EH (cell line): ENCODE results near the gene RAB26.

ENCODE experiments used
- DNase-seq: peaks from one replicate; pipeline ENCODE4 v3.0.0-alpha.2; 2015; ENCODE audit warnings: low read depth

RAB26 gene

DNA sequence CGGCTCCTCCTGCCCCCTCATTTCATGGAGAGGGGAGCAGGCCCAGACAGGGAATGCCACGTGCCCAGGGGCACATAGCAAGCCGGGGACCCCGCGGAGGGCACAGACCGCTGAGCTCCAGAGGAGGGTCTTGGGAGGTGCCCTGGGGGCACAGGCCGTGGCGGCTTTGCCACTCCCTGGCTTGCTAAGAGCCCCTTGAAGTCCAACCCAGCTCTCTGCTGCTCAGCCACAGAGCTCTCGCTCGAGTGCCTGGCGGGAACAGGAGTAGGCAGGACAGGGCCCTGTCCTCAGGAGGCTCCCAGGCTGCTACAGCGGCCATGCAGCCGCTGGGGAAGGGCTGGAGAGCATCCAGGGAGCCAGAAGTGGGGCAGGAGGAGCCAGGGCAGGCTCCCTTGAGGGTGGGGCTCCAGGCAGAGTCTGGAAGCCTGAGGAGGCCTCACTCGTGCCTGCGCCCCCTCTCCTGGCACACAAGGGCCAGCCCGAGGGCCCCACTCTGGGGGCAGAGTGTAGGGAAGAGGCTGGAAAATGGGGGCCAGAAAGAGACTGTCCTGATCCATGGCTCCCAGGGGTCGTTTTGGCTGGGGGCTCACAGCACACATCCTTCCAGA is 4.4 kb upstream of the RAB26 start:
- DNase-seq, result no peak

DNA sequence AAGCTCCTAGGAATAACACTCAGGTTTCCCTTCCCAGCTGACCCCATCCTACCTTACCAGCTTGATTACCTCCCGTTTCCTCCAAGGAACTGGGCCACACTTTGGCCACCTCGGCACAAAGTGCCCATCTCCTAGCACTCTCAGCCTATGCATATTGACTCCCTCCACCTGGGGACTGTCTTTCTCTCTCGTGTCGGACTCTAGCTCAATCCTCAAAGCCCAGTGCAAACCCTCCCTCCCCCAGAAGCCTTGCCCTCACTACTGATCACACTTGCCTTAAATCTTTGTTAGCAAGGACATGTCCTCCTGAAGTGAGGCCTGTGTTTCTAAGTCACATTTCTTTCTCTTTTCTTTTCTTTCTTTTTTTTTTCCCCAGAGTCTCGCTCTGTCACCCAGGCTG is 2.6 kb upstream of the RAB26 start:
- no peak for DNase-seq

DNA sequence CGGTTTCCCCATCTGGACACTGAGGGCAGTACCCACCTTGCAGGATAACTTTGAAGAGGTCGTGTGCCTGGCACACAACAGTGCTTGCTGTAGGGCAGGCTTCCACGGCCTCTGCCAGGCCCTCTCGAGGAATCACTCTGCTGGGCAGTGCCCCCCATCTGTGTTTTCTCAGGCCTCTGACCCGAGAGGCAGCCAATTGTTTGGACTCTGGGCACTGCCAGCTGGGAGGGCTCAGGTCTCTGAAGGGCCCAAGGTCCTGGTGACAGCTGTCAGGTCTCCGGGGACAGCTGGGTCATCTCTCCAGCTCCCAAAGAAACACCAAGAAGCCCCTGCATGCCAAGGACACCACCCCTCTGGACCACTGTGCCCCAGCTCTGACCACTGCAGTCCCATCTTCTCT is 1.0 kb upstream of the RAB26 start:
- DNase-seq, result no peak

DNA sequence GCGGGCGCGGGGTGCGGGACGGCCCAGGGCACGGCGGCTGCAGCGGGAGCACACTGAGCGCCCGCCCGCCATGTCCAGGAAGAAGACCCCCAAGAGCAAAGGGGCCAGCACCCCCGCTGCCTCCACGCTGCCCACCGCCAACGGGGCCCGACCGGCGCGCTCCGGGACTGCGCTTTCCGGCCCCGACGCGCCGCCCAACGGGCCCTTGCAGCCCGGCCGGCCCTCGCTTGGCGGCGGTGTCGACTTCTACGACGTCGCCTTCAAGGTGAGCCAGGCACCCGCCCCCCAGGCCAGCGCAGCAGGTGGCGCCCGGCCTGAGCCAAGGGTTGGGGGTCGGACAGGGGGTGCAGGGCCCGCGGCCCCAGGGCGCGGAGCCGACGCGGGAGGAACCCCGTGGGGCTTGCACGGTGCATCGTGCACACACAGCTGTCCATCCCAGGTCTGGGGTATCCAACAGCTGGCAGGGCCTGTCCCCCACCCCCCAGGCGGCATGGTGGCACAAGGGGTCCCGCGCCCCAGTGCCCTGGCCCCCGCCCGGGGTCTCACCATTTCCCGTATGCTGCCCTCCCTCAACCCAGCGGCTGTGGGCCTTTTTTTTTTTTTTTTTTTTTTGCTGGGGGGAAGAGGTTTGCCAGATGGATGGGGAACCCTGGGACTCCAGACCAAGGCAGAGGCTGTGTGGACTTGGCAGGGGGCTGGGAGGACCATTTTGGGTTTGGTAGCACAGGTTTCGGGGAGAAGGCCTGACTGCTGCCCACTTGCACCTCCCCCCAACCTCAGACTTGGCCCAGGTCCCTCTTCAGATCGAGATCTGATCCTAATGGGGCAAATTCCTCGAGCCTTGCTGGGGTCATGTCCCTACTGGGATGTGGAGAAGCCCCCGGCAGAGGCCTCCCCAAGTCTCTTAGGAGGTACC is 547 bp downstream of the RAB26 start:
- DNase-seq, result peak; percentile 32

DNA sequence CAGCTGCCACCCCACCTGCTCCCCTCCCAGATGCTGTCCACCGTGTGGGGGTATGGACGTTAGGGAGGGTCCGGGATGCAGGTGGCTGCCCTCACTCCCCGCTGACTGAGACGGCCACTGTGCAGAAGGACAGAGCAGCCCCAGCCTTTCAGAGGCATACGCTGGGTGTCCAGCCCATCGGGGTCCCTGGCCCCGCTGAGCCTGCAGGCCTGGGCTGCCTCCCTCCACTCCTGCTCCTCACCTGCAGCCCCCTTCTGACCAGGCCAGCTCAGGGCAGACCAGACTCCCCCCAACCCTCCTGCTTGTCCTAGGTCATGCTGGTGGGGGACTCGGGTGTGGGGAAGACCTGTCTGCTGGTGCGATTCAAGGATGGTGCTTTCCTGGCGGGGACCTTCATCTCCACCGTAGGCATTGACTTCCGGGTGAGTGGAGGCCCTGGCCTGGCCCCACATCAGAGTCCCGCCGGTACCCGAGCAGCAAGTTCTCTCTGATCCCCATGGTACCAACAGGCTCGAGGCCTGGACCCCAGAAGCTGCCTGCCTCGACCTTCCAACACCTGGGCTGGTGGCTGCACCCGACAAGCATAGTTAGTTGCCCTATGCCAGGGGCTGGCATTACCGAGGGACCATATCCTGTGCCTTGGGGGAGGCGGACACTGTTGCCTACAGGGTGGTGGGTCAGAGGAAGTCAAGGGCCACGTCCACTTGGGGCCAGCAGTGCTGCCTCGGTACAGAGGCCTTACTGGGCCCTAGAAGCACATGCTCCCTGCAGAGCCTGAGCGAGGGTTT is 1.4 kb downstream of the RAB26 start:
- peak; percentile 24 for DNase-seq

DNA sequence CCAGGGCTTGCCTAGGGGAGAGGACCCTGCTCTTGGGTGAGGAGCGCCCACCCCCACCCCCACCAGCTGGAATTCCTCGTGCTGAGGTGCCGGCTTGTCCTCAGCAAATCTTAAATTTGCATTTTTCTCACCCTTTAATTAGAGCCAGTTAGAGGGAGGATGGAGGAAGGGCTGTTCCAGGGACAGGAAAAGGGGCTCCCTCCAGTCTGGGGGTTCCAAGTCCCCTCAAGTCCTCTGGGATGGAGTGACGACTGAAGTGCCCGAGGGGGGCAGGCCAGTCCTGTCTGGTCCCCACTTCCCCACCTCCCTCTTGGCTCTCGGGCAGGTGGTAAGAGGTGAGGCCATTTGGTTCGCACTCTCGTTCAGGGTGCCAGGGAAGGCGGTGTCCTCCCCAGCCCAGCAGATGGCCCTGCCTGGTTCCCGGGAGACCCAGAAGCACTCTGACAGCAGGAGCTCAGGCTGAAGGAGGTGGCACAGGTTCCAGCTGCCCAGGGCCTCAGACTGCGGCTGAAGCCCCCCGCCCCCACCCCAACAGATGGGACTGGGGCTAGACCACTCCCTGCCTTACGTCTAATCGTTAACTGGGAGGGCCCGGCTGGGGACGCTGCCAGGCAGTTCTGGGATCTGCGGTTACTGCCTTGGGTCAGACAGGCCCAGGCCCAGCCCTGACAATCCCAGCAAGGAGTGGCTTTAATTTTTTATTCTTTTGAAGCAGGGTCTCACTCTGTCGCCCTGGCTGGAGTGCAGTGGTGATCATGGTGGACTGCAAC is 2.2 kb downstream of the RAB26 start:
- peak; percentile 46 for DNase-seq

- DNase-seq, result peak; percentile 9
These were observed 3.0 kb downstream of the RAB26 start for GRCh38 chr16:2151188-2152091.

- peak; percentile 17 for DNase-seq
These were observed 4.5 kb downstream of the RAB26 start for GRCh38 chr16:2152695-2153506.

GRCh38 chr16:2154533-2155090 is 6.2 kb downstream of the RAB26 start:
- peak; percentile 18 for DNase-seq

DNA sequence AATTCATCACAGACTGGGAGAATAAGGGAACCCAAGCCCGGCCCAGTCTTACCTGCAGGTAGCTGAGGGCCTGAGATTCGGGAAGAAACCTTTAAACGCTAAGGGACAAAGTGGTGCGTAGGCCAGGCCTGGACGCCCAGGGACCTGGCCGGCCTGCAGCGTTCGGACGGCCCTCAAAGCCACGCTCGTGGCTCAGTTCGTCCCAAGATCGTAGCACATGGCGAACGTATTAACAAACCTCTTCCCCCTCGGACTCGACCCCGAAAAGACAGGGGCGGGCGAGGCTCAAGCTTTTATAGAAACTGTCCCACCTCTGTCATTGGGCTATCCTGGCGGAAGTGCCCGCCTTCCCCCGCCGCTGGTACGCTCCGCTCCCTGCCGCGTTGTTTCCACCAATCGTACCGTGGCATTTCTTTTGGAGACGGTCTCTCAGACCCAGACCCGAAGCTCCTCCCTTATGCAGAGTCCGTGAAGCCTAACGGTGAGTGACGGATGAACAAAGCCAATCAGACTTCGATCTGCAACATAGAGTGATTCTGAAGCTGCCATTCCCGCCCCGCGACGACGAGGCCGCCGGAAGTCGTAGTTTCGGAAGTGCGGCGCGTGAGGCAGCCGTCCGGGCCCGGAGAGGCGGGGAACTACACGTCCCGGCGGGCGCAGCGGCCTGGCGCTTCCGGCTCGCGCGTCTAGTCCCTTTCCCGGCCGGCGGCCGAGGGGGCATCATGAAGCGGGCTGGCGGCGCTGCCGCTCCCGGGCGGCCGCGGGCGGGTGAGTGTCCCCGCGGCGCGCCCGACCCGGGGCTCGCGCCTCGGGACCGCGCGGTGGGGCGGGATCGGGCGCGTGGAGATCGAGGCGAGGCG is 6.9 kb downstream of the RAB26 start, which contains the start of gene TRAF7:
TSS of gene TRAF7 (plus strand) at position 692 of the 860 bp plus-strand sequence. CDS start 8,139 bp downstream, outside the sequence.
- DNase-seq, result peak; percentile 100

GRCh38 chr16:2155977-2156848 is 7.8 kb downstream of the RAB26 start:
- peak; percentile 79 for DNase-seq

DNA sequence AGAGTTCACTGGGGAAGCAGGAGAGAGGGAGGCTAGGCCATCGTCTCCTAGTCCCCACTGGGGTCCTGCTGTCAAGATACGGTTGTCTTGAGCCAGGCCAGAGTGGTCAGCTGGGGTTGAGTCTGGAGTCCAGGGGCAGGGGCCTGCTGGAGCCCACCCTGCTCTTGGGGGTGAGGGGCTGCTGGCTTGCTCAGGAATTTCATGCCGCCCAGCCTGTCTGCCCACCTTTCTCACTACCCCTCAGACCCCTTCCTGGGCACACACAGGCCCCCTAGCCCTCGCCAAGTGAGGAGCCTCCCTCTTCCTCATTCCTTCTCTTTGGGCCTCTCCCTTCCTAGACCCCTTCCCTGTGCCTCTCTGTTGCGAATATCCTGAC is 8.4 kb downstream of the RAB26 start:
- DNase-seq, result no peak

- DNase-seq, result no peak
These were observed 9.2 kb downstream of the RAB26 start for GRCh38 chr16:2157480-2158261.

DNA sequence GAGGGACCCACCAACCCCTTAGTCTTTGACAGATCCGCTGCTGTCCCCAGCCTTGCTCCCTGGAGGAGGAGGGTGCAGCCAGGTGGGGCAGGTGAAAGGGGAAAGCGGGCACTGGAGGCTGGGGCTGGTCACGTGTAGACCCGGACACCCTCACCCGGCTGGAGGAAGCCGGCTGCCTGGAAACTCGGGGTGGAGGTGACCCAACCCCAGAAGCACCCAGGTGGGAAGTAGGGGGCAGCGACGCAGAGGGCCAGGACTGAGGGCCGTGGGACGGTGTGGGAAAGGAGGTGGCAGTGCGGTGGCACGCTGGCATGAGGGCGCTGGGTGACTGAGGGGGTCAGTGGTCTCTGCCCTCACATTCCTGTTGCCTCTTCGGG is 9.8 kb downstream of the RAB26 start:
- no peak for DNase-seq

DNA sequence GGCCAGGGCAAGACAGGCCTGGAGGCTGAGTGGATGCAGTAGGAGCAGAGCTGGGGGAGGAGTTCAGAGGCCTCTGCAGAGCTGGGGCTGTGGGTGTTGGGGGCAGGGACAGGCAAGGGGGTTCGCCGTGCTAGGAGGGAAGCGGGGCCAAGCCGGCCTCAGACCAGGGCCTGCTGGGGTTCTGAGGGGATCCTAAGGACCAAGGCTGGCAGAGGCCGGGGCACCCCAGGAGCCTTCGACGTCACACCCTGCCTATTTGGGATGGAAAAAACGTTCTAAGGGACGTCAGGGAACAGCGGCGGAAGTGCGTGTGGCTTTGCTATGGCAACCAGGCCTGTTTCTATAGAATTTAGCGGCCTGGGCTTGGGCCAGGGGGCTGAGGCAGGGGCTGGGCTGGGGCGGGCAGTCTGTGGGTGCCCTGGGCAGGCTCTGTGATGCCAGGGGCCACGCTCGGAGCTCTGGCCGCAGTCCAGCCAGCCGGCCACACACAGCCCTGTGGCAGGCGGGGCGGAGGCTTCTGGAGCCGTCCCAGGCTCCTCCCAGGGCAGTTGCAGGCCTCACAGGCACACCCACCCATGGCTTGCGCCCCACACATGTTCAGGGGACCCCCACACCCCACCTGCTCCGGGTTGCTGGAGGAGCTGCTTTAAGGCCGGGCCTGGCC is 10.9 kb downstream of the RAB26 start:
- DNase-seq, result no peak

DNA sequence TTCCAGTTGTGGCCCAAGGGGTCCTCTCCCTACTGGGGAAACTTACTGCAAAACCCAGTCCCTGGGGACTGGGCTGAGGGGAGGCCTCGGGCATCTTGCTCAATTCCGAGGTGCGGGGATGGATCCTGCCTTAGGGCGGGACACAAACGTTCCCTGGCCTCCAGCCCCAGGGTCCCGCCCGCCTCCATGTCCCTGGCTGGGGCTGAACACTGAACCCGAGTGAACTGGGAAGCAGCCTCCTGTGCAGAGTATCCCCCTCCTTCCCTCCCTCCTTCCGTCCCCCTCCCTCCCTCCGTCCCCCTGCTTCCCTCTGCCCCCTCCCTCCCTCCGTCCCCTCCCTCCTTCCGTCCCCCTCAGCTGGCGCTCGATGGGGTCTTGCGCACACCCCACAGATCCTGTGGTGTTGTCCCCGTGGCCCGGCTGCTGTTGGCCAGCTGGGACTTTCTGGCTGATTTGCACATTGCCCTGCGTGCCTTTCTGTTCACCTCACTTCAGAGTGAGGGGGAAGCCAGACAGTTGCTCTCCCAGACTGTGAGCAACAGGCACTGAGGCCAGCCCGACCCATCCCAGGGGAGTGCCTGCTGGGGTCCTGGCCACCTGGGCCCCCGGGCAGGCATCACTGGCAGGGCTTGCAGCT is 12.6 kb downstream of the RAB26 start:
- DNase-seq, result peak; percentile 43
